Measurements from ENCODE around the gene THPO. TPM values are rescaled to one million over a fixed set of nuclear protein-coding genes. Genes with fewer than 3 reads are reported as not detected.

The THPO gene
- total RNA-seq, 1 donor from 2014 or later: 2.3 TPM

DNA sequence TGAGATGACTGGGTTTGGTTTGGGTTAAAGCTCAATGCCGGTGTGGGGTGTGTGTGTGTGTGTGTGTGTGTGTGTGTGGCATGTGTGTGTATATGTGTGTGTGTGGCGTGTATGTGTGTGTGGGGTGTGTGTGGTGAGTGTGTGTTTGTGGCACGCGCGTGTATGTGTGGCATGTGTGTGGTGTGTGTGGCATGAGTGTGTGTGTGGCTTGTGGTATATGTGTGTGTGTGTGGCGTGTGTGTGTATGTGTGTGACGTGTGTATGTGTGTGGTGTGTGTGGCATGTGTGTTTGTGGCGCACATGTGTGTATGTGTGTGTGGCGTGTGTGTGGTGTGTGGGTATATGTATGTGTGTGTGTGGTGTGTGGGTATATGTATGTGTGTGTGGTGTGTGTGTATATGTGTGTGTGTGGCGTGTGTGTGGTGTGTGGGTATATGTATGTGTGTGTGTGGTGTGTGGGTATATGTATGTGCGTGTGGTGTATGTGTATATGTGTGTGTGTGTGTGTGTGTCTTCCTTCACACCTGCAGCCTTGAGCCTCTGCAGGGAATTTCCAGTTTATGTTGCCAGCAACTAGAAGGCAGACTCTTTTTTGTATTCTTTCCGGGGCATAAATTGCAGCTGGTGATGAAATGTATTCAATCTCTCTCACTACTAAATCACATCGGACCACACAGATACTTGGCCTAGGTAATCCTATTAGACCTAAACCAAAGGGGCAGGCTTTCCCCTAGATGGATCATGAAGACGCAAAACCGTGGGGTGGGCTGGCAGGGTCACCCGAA is 36.6 kb upstream of the THPO start:
- no peak for DNase-seq (ENCODE audit: low spot score)
- no peak overlapping the region for H3K4me2 ChIP-seq
- TF ChIP-seq EZH2phosphoT487 (IDR thresholded peaks at IDR 0.05): no peak
- TF ChIP-seq CTCF (IDR thresholded peaks at IDR 0.05): no peak
- no peak for TF ChIP-seq EZH2 (IDR thresholded peaks at IDR 0.05)
- no peaks in the 10 kb centered on the region for H3K27me3 ChIP-seq
- no peaks in the 10 kb centered on the region for H3K9me3 Mint-ChIP-seq
- H3K4me3 ChIP-seq: no peak overlapping the region
- no peak overlapping the region for H3K9ac ChIP-seq
- peaks cover 4% of the 10 kb centered on the region for H3K27me3 Mint-ChIP-seq (ENCODE audit: insufficient read depth, low read depth)
- no peaks in the 10 kb centered on the region for H3K4me1 ChIP-seq
- H3K4me1 Mint-ChIP-seq: peaks cover 7% of the 10 kb centered on the region
- H3K79me2 ChIP-seq (ENCODE audit: low read depth): no peaks in the 10 kb centered on the region
- no peaks in the 10 kb centered on the region for H3K9me3 ChIP-seq (ENCODE audit: low read depth)
- H3K36me3 Mint-ChIP-seq: no peaks in the 10 kb centered on the region
- no peaks in the 10 kb centered on the region for H3K36me3 ChIP-seq
- no peaks in the 10 kb centered on the region for H3F3A ChIP-seq (ENCODE audit: low read depth)
- no peak overlapping the region for H3K4me3 Mint-ChIP-seq
- no peaks in the 10 kb centered on the region for H4K20me1 ChIP-seq (ENCODE audit: low read depth)
- H3K27ac Mint-ChIP-seq: no peak overlapping the region
- H2AFZ ChIP-seq (replicated peaks): no peak overlapping the region
- H3K27ac ChIP-seq: no peak overlapping the region

DNA sequence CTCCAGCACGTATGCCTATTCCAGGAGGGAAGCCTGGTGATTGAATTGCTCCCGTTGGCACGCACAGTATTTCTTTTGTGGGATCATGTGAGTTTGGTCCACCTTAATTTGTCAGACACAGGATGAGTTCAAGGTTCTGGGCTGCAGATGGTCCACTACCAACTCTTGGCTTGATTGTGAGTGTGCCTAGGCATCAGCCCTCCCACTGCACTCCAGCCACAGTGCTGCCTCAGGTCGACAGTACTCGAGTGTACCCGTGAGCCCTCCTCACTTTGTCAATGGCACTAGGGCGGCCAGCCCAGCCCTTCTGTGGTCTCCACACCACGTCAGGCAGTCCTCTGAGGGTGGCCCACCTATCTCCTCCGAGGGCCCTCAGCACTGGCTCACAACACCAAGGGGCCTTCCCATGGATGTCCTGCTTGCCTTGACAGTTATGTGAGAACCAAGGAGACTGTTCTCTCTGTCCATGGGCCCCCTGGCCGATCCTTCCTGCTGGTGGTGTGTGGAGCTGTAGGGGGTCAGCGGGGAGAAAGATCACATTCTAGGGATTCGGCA is 32.0 kb upstream of the THPO start:
- Histone ChIP-seq H3K9ac (no peak overlapping the region), H3K36me3 (no peaks in the 10 kb centered on the region), H3K4me2 (no peak overlapping the region), H3K79me2 (ENCODE audit: low read depth) (no peaks in the 10 kb centered on the region), H3K9me3 (ENCODE audit: low read depth) (no peaks in the 10 kb centered on the region), H4K20me1 (ENCODE audit: low read depth) (no peaks in the 10 kb centered on the region), H3K4me3 (no peak overlapping the region), H3K4me1 (no peaks in the 10 kb centered on the region), H3F3A (ENCODE audit: low read depth) (no peaks in the 10 kb centered on the region), H2AFZ (replicated peaks) (no peak overlapping the region), H3K27ac (no peak overlapping the region), H3K27me3 (no peaks in the 10 kb centered on the region)
- H3K36me3 Mint-ChIP-seq: no peaks in the 10 kb centered on the region
- no peak for DNase-seq (ENCODE audit: low spot score)
- H3K4me3 Mint-ChIP-seq: no peak overlapping the region
- no peaks in the 10 kb centered on the region for H3K4me1 Mint-ChIP-seq
- no peaks in the 10 kb centered on the region for H3K9me3 Mint-ChIP-seq
- no peak overlapping the region for H3K27ac Mint-ChIP-seq
- TF ChIP-seq CTCF (IDR thresholded peaks at IDR 0.05) (no peak), EZH2 (IDR thresholded peaks at IDR 0.05) (no peak), EZH2phosphoT487 (IDR thresholded peaks at IDR 0.05) (no peak)
- H3K27me3 Mint-ChIP-seq (ENCODE audit: insufficient read depth, low read depth): peaks cover 4% of the 10 kb centered on the region

DNA sequence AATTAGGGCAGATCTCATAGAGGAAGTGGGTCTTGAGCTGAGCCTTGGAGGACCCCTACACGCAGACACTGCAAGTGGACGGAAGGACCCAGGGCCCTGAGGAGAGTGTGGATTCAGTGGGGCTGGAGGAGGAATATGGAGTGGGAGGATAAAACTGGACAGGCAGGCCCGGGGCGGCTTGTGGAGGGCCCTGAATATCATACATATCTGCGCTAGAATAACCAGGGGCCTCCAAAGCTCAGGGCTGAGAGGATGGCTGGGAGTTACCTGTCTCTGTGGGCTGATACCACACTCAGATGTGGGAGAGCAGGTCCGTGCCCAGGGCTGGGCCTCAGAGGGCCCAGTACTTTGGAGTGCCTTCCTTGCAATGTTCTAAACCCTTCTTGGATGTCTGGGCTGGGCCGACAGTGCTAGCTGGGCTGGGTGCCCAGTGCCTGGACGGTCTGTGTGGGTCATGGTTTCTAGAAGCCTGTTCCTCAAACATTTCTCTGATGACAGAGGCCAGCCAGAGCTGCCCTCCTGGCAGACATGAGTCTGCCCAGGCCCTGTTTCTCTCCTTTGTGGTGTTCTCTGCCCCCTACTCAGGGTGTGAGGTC is 31.4 kb upstream of the THPO start:
- Histone ChIP-seq H3K27ac (no peak overlapping the region), H3K36me3 (no peaks in the 10 kb centered on the region), H3F3A (ENCODE audit: low read depth) (no peaks in the 10 kb centered on the region), H3K9ac (no peak overlapping the region), H3K4me3 (no peak overlapping the region), H3K27me3 (no peaks in the 10 kb centered on the region), H3K4me2 (no peak overlapping the region), H3K79me2 (ENCODE audit: low read depth) (no peaks in the 10 kb centered on the region), H2AFZ (replicated peaks) (no peak overlapping the region), H4K20me1 (ENCODE audit: low read depth) (no peaks in the 10 kb centered on the region), H3K9me3 (ENCODE audit: low read depth) (no peaks in the 10 kb centered on the region), H3K4me1 (no peaks in the 10 kb centered on the region)
- Mint-ChIP-seq H3K4me3 (no peak overlapping the region), H3K36me3 (no peaks in the 10 kb centered on the region), H3K4me1 (peaks cover under 1% of the 10 kb centered on the region), H3K27ac (no peak overlapping the region), H3K27me3 (ENCODE audit: insufficient read depth, low read depth) (peaks cover 4% of the 10 kb centered on the region), H3K9me3 (no peaks in the 10 kb centered on the region)
- TF ChIP-seq EZH2 (IDR thresholded peaks at IDR 0.05) (no peak), CTCF (IDR thresholded peaks at IDR 0.05) (no peak)
- DNase-seq (ENCODE audit: low spot score): no peak

Measured in neural progenitor cell (in vitro differentiated cells).